ENCODE measurements around the gene SLC12A1.

The SLC12A1 gene

DNA sequence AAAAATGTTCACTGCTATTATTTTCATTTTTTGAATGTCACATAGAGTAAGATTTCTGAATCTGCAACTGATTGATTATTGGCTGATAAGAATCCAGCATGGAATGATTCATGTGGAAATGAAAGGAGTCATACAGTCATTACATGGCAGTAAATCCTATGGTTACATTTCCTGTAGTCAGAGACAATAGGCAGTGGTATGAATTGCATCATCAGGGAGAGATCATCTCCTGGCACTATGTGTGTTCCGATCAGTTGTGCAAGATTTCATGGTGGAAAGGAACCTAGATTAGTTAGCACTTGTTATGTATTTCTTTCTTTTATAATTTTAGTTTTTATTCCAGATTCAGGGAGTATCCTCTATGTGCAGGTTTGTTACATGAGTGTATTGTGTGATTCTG is 38.8 kb downstream of the SLC12A1 start:
- no peak for DNase-seq

DNA sequence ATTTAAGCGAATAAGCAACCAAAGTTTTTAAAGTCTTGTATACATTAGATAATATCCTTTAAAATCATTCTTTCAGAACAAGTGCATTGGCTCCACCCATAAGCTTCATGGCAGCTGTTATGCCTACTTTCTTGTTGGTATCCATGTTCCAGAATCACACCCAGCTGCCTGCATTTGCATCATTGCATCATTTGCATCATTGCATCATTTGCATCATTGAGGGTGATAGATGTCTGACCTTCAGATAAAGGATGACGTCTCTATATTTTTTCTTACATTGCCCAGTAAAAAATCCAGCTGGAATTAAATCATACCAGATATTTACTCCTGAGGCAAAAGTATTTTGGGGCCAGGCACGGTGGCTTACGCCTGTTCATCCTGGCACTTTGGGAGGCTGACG is 42.3 kb downstream of the SLC12A1 start:
- no peak for DNase-seq

DNA sequence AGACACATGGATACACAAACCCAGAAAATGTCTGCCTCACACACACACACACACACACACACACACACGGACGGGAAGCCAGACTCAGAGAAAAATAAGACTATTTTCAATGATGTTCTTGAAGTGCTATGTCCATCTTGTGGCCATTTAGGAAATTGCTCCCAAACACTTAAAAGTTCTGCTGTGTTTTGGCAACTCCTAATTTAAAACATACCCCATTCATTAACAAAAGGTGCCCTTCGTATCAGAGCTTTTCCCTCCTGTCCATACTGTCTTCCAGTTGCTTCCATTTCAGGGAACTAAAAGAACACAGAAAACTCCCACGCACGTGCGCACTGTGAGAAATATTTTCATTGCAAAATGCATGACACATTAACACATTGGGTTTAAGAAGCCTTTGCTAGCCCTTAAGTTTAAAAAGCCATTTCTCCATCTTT is 44.6 kb downstream of the SLC12A1 start:
- DNase-seq: peak; percentile 44

DNA sequence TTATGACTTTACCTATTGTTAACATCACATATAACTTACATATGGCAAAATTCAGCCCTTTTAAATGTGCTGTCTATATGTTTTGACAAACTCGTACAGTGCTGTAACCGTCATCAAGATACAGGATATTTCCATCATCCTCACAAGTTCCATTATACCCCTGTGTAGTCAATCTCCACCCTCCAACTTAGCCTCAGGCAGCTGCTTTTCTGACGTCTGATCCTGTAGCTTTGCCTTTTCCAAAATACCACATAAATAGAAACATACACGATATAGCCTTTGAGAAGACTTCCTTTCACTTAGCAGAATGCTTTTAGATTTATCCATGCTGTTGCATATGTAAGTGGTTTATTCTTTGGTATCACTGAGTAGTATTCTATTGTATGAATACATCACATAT is 47.1 kb downstream of the SLC12A1 start:
- DNase-seq: no peak

DNA sequence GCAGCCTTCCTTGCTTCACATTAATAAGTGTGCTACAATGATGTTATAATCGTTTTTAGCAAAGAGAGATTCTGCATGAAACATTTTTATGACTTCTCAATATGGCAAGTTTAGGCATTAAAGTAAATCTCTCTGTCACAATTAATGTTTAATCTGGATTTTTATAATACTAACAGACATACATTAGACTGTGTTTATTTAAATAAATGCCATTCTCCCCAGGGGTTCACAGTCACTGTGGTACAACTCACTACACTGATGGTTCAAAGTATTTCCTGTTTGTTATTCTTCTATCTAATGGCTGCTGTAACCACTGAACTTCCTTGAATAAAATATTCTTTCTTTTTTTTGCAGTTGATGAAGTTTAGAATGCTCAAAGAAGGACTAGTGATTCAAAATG is 59.0 kb downstream of the SLC12A1 start:
- no peak for DNase-seq

DNA sequence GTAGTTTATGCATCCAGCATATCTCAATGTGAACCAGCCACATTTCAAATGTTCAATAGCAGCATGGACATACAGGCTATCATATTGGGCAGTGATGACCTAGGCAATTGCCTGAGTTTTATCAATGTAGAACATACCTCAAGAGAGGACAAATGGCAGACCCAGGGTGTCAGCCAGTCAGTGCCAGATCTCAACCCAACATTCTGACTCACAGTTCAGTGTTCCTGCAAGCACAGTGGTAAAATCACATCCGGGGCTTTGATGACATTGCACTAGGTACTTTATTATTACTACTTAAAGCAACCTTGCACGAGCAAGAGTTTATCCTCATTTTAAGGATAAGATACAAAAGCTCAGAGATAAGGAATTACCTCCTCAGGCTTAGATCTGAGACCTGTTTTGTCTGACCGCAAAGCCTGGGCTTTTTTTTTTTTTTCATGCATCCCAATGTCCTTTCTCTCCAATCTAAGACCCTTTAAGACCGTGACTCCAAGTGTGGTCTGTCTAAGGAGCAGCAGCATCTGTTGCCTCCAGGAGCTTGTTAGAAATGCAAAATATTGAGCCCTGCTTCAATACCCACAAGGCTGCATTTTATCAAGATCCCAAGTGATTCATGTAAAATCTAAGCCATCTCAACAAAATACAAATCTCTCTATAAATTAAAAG is 60.1 kb downstream of the SLC12A1 start:
- no peak for DNase-seq

DNA sequence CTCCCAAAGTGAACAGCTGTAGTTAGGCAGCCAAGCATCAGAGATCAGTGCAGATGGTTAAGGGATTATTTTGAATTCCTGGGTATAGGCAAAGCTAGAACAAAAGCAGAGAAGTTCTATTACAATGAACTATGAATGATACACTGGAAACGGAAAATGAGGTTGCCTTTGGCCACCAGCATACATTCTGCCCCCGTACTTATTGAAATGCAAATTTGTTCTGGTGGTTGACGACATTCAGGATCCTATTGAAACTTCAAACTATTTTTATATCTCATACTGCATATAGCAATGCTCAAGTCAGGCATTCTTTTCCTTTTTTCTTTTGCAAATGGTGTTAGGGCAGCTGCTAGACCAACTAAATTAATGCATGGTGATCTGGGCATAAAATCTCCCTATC is 61.7 kb downstream of the SLC12A1 start:
- DNase-seq: no peak

DNA sequence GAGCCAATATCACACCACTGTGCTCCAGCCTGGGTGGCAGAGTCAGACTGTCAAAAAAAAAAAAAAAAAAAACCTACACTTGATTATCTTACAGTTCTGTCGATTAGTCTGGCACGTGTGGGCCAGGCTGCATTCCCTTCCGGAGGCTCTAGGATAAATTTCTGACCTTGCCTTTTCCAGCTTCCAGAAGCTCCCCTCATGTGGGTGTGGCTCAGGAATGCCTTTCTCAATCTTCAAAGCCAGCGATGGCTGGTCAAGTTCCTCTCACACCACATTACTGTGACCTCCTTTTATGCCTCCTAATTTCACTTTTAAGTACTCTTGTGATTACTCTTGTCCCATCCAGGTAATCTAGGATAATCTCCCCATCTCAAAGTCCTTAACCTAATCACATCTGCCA is 66.9 kb downstream of the SLC12A1 start:
- DNase-seq: no peak

DNA sequence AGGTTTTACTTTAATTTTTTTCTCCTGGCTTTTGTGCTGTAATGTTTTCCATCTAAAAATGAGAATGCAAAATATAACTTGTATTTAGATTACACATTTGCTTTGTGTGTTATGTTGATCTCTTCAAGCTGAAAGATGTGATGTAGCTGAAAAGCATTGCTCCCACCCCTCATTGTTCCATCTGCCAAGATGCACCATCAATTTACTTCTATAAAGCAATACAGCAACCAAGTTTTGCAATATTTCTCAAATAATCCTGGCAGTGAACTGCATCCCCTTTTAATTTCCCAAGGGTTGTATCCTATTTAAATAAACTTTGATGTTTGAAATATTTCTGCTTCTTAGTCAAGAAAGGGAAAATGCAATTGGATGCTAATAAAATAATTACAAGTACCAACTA is 72.6 kb downstream of the SLC12A1 start:
- DNase-seq: no peak

DNA sequence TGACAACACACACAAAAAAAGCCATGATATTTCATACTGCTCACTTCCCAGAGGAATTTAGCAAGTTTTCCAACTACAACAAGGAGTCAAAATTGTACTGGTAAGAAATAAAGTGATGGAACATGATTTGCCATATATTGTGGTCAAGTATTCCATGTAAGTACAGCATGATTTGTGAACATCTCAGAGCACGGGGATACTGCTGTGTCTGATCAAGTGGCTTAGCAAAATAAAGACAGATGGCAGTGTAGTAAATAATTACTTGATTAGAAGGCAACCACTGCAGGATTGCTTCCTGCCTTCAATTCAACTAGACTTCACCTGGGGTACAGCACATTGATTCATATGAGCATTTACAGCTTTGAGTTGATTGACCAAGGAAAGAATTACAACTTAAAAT is 73.5 kb downstream of the SLC12A1 start:
- DNase-seq: no peak

DNA sequence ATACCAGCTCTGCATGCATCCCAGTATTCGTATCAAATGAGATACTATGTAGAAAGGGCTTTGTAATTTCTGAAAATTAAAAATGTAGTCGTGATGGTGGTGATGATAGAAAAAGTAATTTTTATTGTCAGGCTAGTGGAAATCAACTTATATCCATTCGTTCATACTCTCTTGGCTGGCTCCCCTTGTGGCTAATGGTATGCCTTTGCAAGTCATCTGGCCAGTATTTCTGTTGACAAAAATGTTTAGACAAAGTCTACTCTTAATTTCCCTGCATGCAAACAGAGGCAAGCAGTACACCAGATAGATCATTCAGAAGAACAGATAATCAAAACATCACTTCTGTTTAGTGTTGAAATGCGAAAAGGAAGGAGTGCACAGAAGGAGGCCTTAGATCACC is 75.6 kb downstream of the SLC12A1 start:
- DNase-seq: no peak

DNA sequence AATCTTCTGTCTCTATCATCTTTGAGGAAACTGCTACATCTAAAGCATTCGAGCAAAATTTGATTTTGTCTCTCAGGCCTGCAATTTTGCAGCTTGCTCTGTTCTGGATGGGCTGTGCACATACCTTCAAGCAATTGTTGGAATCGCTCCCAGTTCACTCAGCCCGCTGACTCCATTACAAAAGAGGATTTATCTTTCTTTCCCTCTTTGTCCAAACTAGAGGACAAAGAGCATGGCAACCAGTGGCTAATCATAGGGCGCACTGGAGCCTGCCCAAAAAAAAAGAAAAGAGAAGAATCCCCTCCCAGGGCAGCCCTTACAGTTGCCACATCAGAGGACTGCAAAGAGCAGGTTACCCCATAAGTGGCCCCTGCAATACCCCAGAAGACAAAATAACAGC is 76.1 kb downstream of the SLC12A1 start:
- DNase-seq: no peak

DNA sequence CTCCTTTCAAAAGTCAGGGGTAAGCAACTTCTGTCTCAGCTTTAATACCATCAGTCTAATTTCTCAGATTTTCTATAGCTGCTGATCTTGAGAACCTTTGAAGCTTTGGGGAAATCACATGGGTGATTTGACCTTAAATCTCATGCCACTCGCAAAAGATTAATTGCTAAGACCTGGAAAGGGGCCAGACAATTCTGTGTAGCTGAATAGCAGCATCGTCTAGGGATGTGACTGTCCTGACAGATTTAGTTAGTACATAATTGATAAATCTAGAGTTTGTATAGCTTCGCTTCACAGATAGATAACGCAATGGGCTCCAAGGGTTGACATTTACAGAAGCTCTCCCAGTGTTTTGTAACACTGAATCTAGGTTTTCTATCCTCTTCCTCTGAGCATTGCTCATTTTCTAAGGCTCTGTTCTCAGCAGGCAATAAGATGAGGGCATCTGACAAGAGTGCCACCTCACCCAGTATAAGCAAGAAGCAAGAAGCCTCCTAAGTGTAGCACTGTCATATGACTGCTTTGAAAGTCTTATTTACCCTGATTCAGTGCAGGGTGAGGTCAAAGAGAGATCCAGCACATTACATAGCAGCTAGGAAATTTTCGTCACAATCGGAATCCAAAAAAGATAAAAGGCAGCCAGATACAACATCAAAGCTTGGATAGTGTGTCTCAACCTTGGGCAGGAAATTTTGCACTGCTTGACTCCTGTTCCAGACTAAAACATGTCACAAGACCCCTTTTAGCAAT is 77.5 kb downstream of the SLC12A1 start:
- no peak for DNase-seq

DNA sequence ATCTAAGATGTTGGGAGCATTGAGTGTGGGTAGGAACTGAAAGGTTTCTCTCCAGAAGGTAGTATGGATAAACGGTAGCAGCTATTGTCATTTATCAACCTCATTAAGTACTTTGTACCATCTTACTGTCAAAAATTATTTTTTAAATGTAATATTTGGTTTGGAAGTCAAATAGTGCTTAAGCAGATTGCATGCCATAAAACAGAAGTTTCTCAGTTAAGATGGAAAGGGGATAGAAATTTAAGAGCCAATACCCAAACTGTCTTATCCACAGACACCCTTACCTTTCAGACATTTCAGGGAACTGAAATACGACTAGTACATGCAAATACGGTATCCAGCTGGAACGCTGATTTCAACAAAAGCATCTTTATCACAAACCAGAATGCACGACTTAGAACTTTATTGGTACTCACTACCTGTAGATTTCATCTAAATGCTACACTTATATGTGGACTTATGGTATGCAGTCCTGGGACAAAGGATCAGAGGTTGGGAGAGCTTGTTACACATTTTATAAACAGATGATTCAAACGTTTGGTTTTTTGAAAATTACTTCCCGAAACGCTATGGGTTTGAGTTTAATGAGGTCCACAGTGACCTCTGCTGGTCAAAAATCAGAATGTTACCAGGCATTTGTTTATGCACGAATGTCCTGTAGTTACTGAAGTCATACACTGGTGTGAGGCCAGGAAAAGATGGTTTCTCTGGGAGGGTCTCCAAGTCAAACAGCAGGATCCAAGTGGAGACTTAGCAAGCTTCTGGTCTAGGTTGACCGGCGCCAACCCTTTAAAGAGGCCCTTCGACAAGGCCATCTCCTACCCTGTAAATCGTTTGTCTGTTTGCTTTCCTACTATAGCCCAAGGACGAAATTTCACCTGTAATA is 79.5 kb downstream of the SLC12A1 start:
- peak; percentile 78 for DNase-seq

DNA sequence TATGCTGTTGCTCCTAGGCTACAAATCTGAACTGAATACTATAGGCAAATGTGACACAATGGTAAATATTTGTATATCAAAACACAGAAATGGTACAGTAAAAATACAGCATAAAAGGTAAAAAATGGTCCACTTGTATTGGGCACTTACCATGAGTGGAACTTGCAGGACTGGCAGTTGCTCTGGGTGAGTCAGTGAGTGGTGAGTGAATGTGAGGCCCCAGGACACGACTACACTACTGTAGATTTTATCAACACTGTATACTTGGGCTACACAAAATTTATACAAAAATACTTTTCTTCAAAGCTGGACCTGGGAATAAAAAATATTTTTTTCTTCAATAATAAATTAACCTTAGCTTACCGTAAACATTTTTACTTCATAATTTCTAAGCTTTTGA is 83.5 kb downstream of the SLC12A1 start:
- DNase-seq: no peak

DNA sequence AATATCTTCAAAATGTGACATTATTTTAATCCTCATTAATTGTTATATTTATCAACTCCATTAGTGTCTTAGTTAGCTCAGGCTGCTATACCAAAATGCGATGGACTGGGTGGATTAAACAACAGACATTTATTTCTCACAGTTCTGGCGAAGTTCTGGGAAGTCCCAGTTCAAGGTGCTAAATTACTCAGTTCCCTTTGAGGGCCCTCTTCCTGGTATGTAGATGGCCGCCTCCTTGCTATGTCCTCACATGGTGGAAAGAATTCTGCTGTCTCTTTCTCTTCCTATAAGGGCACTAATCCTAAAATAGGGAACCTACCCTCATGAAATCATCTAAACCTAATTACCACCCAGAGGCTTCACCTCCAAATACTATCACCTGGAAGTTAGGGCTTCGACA is 86.4 kb downstream of the SLC12A1 start:
- no peak for DNase-seq

DNA sequence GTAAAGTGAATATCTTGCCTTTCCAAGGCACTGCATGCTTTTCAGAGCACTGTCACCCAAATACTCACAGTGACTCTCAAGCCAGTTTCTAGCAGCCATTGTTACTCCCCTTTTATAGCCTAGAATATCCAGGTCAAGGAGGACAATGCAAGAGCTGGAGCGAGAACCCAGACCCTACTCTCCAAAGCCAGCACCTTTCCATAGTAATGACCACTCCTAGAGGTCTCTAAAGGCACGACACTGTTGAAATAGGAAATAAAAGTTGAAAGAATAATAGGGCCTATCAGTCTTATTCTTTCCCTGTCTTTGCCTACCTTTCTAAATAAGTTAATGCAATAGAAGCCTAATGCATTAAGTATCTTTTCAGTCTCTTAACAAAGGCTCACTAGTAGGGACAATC is 91.6 kb downstream of the SLC12A1 start:
- no peak for DNase-seq

DNA sequence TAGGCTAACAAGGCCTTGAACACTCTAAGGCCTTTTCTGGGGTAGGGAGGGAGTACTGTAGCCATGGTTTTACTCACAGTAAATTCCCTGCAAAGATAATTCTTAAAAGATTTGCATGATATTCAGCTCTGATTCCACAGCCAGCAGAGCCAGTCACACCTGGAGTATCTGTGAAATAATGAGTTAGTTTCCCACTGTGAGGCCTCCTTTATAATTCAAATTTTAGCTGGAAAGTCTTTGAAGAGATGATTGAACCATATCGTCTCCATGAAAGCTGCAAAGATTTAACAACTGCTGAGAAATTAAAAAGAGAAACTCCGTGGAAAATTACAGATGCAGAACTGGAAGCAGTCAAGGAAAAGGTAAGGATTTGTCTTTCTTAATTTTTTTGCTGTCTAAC is 92.8 kb downstream of the SLC12A1 start:
- no peak for DNase-seq

DNA sequence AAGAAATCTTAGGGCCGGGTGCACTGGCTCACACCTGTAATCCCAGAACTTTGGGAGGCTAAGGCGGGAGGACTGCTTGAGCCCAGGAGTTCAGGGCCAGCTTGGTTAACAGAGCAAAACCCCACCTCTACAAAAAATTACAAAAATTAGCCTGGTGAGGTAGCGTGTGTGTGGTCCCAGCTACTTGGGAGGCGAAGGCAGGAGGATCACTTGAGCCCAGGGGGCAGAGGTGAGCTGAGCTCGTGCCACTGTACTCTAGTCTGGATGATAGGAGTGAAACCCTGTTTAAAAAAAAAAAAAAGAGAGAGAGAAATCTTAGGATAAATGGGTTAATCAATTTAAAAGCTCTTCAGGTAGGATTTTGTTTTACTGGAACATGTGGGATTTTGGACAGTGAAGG is 93.9 kb downstream of the SLC12A1 start:
- no peak for DNase-seq

DNA sequence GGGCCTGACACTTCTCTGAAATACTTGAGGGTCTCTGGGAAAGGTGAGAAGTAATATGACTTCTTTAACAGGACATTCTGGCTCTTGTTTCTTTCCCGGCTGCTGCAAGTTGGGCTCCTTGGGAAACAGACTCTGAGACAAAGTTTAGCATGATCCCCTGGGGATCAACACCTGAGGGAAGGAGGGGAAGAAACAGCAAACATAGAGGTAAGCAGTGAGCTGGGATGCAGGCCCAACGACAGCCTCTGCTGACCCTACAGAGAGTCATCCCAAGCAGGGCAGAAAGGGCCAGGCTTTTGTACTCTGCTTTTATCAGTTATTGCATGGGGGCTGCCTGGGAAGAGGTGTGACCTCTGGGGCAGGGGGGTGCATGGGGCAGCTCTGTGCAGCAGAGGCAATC is 98.3 kb downstream of the SLC12A1 start:
- no peak for DNase-seq

DNA sequence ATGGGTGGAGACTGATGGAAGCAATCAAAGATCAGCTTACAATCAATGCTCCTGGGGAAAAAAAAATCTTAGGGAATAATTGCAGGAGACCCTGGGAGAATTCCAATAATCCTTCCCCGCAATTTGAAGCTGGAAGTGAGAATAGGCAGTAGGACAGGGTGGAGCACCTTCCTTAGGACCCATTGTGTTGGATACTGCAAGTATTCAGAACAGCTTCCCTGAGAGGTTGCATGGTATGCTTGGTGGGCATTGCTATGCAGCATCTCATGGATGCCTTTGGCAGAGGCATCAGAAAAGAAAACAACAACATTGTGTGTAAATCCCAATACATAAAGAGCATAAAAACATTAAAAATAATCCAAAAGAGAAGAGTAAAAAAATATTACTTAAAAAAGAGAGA is 100.5 kb downstream of the SLC12A1 start:
- no peak for DNase-seq

DNA sequence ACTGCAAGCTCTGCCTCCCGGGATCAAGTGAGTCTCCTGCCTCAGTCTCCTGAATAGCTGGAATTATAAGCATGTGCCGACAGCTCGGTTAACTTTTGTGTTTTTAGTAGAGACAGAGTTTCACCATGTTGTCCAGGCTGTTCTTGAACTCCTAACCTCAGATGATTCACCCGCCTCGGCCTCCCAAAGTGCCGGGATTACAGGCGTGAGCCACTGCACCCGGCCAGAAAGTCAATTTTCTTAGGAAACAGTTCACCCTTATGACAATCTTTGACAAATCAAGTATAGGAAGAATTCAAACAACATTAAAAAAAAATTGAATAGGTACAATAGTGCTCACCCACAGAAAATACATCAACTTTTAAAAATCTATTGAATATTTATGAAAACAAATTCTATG is 101.5 kb downstream of the SLC12A1 start:
- no peak for DNase-seq

DNA sequence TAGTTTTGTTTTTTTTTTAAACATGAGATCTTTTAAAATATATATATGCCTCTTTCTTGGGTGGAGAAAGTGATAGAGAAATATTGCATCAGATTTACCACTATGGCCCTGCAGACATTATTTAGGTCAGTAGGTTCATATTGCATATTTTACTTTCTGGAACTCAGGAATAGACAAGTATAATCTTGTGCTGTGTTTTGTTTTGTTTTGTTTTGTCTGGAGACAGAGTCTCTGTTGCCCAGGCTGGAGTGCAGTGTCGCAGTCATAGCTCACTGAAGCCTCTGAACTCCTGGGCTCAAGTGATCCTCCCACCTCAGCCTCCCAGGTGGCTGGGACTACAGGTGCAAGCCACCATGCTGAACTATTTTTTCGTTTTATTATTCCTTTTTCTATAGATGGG is 103.6 kb downstream of the SLC12A1 start:
- DNase-seq: no peak

DNA sequence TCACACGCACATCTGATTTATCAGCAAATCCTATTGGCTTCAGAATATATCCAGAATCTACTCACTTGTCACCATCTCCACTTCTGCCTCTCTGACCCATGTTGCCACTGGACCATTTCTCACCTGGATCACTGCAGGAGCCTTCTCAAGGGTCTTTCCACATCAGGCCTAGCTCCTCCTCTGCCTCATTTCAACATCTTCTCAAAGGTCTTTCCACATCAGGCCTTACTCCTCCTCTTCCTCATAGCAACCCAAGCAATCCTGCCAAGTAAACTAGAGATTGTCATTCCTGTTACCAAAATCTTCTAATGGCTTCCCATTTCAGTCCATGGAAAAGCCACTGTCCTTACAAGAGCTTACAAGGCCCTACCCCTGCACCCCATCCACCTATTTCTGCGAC is 107.1 kb downstream of the SLC12A1 start:
- no peak for DNase-seq

Measured in NCI-H774 (cell line).